Epithelial cell of proximal tubule (primary cell): ENCODE data around the gene SLC12A5. TPM values are rescaled to one million over a fixed set of nuclear protein-coding genes. Genes with fewer than 3 reads are reported as not detected.

Experiments used
- DNase-seq: peaks from one replicate; pipeline ENCODE4 v3.0.0-alpha.2; 2011; ENCODE audit warnings: low read depth
- H3K4me3 ChIP-seq: 2 replicates; pipeline ENCODE4 v1.5.1; 2011; ENCODE audit warnings: low read depth, mild to moderate bottlenecking, low read length
- CTCF ChIP-seq: conservative IDR thresholded peaks from 2 replicates; pipeline ENCODE4 v1.5.1; 2012; ENCODE audit warnings: low read depth, mild to moderate bottlenecking, low read length
- total RNA-seq: library from RNA; depleted of rRNA; stranded (reverse); fragments of >200 nt; gene quantifications from 2 replicates; pipeline ENCODE4 v1.2.3, GENCODE V29; 2015

The SLC12A5 gene
- total RNA-seq, 1 donor from 2014 or later: not detected

GRCh38 chr20:46054606-46055005 is 25.6 kb downstream of the SLC12A5 start:
- no peak for TF ChIP-seq CTCF

GRCh38 chr20:46055269-46055668 is 26.3 kb downstream of the SLC12A5 start:
- TF ChIP-seq CTCF: no peak
- no peak overlapping the region for H3K4me3 ChIP-seq
- DNase-seq: no peak

More at GRCh38 chr20:46054606-46055005, 25.6 kb downstream of the SLC12A5 start:
- DNase-seq: no peak
- H3K4me3 ChIP-seq: no peak overlapping the region

- no peak for DNase-seq
- no peak for TF ChIP-seq CTCF
Observed at GRCh38 chr20:46056027-46056833, 27.2 kb downstream of the SLC12A5 start.

DNA sequence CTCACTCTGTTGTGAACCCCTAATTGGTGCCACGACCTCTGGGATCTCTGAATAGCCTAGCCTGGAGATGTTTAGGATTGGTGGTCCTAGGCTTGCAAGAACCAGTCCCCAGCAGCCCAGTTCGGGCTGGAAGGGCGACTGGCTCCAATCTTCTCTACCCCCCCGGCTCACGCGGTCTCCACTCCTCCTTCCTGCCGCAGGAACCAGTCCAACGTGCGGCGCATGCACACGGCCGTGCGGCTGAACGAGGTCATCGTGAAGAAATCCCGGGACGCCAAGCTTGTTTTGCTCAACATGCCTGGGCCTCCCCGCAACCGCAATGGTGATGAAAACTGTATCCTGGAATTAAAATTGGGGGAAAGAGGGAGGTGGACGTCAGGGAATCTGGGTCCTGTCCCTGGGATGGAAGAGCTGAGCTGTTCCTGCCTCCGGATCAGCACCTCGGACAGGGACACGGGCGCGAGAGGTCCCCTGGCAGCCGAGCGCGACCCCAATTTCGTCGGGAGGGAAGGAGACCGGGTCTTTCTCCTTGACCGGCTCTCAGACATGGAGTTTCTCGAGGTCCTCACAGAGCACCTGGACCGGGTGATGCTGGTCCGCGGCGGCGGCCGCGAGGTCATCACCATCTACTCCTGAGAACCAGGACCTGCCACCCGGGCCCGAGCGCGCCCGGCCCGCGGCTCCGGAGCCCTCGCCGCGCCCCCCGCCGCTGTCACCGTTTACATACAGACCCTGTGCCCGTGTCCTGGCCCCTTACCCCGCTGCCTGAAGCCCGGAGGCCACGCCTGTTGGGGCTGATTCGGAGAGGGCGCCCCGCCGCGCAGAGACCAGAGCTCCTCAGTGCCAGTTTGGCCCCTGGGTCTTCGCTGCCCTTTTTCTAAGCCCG is 28.2 kb downstream of the SLC12A5 start:
- TF ChIP-seq CTCF: no peak
- no peak for DNase-seq
- no peak overlapping the region for H3K4me3 ChIP-seq

More at GRCh38 chr20:46056027-46056833, 27.2 kb downstream of the SLC12A5 start:
- no peak overlapping the region for H3K4me3 ChIP-seq

DNA sequence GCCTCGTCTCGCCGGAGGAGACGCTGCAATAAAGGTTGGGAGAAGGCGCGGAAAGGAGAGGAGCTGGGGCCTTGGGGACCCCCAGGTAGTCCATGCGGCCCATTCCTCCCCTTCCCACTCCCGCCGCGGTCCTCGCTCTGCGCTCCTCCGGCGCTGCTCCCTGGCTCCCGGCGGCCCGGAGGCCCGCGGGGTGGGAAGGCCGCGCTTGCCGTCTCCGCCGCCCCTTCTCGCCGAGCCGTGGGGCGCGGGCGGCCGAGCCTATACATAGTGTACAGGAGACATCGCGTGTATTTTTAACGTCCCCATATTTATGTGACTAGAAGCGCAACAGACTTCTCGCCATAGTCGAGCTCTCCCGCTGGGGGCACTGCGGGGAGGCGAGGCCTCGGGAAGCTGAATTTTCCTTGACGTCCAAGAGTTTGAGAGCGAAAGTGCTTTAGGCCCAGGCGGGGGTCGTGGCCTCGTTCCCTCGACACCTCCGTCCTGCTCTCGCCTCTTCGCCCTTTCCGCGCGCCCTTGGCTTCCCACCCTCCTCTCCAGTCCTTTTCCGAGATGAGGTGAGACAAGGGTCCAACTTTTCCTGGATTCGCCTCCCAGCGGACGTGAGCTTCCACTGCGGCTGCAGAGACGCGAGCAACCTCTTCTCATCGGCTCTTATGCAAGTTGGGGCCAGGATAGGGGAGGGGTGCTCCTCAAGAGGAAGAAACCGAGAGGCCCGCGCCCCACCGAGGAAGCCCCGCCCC is 29.0 kb downstream of the SLC12A5 start:
- H3K4me3 ChIP-seq: peak overlapping the region; percentile 22

More for the DNA sequence above, 29.0 kb downstream of the SLC12A5 start:
- peak; percentile 28 for TF ChIP-seq CTCF
- no peak for DNase-seq
